HUES64 (cell line): ENCODE measurements around the gene NDUFA13.

Experiments
- H3K27ac ChIP-seq: 2 replicates; pipeline ENCODE4 v1.7.0; 2013; ENCODE audit warnings: low read depth, low read length, inconsistent platforms
- H3K27me3 ChIP-seq: 2 replicates; pipeline ENCODE4 v1.6.1; 2013; ENCODE audit warnings: mild to moderate bottlenecking, low read length; ENCODE audit not compliant: insufficient read depth
- H3K36me3 ChIP-seq: 2 replicates; pipeline ENCODE4 v1.6.1; 2013; ENCODE audit warnings: mild to moderate bottlenecking, low read length; ENCODE audit not compliant: insufficient read depth
- H3K4me1 ChIP-seq: 2 replicates; pipeline ENCODE4 v1.6.1; 2013; ENCODE audit warnings: mild to moderate bottlenecking, low read length, moderate library complexity; ENCODE audit not compliant: insufficient read depth
- H3K4me3 ChIP-seq: 2 replicates; pipeline ENCODE4 v1.5.1; 2013; ENCODE audit warnings: mild to moderate bottlenecking, low read length, moderate library complexity
- H3K9ac ChIP-seq: 2 replicates; pipeline ENCODE4 v1.6.1; 2013; ENCODE audit warnings: mild to moderate bottlenecking, low read depth, low read length
- H3K9me3 ChIP-seq: 2 replicates; pipeline ENCODE4 v1.6.1; 2013; ENCODE audit warnings: low read depth, low read length; ENCODE audit not compliant: insufficient read depth
- WGBS: fragments of 150-250, 120-280 bp; methylation state at CpG from one replicate; pipeline ENCODE4 v1.1.7; 2013; ENCODE audit warnings: missing lambda C conversion rate; 5-methylcytosine and 5-hydroxymethylcytosine counted together

NDUFA13 gene

GRCh38 chr19:19530423-19530804, 14.4 kb downstream of the NDUFA13 start:
- Histone ChIP-seq H3K27ac (no peak overlapping the region; the same call in 1 of the 2 replicates), H3K4me3 (no peak overlapping the region), H3K9me3 (no peaks in the 10 kb centered on the region), H3K27me3 (peaks cover 5% of the 10 kb centered on the region; the same call in 1 of the 2 replicates), H3K9ac (no peak overlapping the region), H3K36me3 (peaks cover 29% of the 10 kb centered on the region), H3K4me1 (no peaks in the 10 kb centered on the region)
- 65% methylated on average over 9 of the region's 9 CpGs for WGBS

GRCh38 chr19:19530889-19531288, 14.9 kb downstream of the NDUFA13 start:
- Histone ChIP-seq H3K9me3 (no peaks in the 10 kb centered on the region), H3K4me3 (no peak overlapping the region), H3K9ac (no peak overlapping the region), H3K4me1 (no peaks in the 10 kb centered on the region), H3K27me3 (peaks cover 5% of the 10 kb centered on the region; the same call in 1 of the 2 replicates), H3K36me3 (peaks cover 28% of the 10 kb centered on the region), H3K27ac (no peak overlapping the region)
- 92% methylated on average over 4 of the region's 4 CpGs for WGBS

- no peak overlapping the region for H3K27ac ChIP-seq
- no peaks in the 10 kb centered on the region for H3K9me3 ChIP-seq
- H3K4me3 ChIP-seq = no peak overlapping the region
- H3K9ac ChIP-seq = no peak overlapping the region
- peaks cover 5% of the 10 kb centered on the region; the same call in 1 of the 2 replicates for H3K27me3 ChIP-seq
- H3K4me1 ChIP-seq = no peaks in the 10 kb centered on the region
- WGBS = 39% methylated on average over 48 of the region's 48 CpGs
- H3K36me3 ChIP-seq = peaks cover 21% of the 10 kb centered on the region
Observed at GRCh38 chr19:19531951-19532805, 16.2 kb downstream of the NDUFA13 start.

GRCh38 chr19:19532806-19533701, 17.0 kb downstream of the NDUFA13 start:
- no peaks in the 10 kb centered on the region for H3K4me1 ChIP-seq
- peaks cover 11% of the 10 kb centered on the region for H3K27me3 ChIP-seq
- H3K4me3 ChIP-seq = no peak overlapping the region
- no peaks in the 10 kb centered on the region for H3K9me3 ChIP-seq
- 66% methylated on average over 14 of the region's 14 CpGs for WGBS
- H3K27ac ChIP-seq = no peak overlapping the region
- peaks cover 12% of the 10 kb centered on the region; the same call in 1 of the 2 replicates for H3K36me3 ChIP-seq
- H3K9ac ChIP-seq = no peak overlapping the region

GRCh38 chr19:19533841-19534240, 17.8 kb downstream of the NDUFA13 start:
- peaks cover 7% of the 10 kb centered on the region; the same call in 1 of the 2 replicates for H3K36me3 ChIP-seq
- WGBS = 86% methylated on average over 6 of the region's 6 CpGs

GRCh38 chr19:19534556-19535265, 18.7 kb downstream of the NDUFA13 start:
- H3K4me1 ChIP-seq = no peaks in the 10 kb centered on the region
- no peaks in the 10 kb centered on the region for H3K9me3 ChIP-seq
- peaks cover 28% of the 10 kb centered on the region for H3K27me3 ChIP-seq
- WGBS = 83% methylated on average over 27 of the region's 27 CpGs
- no peak overlapping the region for H3K9ac ChIP-seq
- H3K4me3 ChIP-seq = no peak overlapping the region
- H3K36me3 ChIP-seq = peaks cover 4% of the 10 kb centered on the region; the same call in 1 of the 2 replicates
- no peak overlapping the region for H3K27ac ChIP-seq

More at GRCh38 chr19:19533841-19534240, 17.8 kb downstream of the NDUFA13 start:
- Histone ChIP-seq H3K27ac (no peak overlapping the region), H3K27me3 (peaks cover 19% of the 10 kb centered on the region), H3K4me1 (no peaks in the 10 kb centered on the region), H3K4me3 (no peak overlapping the region), H3K9me3 (no peaks in the 10 kb centered on the region), H3K9ac (no peak overlapping the region)

GRCh38 chr19:19535311-19536191, 19.5 kb downstream of the NDUFA13 start:
- no peak overlapping the region for H3K27ac ChIP-seq
- H3K36me3 ChIP-seq = peaks cover 4% of the 10 kb centered on the region; the same call in 1 of the 2 replicates
- H3K4me1 ChIP-seq = no peaks in the 10 kb centered on the region; the same call in 1 of the 2 replicates
- peaks cover 34% of the 10 kb centered on the region for H3K27me3 ChIP-seq
- WGBS = 94% methylated on average over 34 of the region's 34 CpGs
- no peaks in the 10 kb centered on the region for H3K9me3 ChIP-seq
- H3K9ac ChIP-seq = no peak overlapping the region
- H3K4me3 ChIP-seq = no peak overlapping the region

GRCh38 chr19:19537075-19538048, 21.3 kb downstream of the NDUFA13 start:
- no peaks in the 10 kb centered on the region for H3K9me3 ChIP-seq
- no peak overlapping the region for H3K9ac ChIP-seq
- H3K36me3 ChIP-seq = no peaks in the 10 kb centered on the region
- H3K4me3 ChIP-seq = peak overlapping the region; percentile 65; the same call in 1 of the 2 replicates
- WGBS = 88% methylated on average over 59 of the region's 59 CpGs
- no peak overlapping the region for H3K27ac ChIP-seq
- H3K27me3 ChIP-seq = peaks cover 39% of the 10 kb centered on the region
- H3K4me1 ChIP-seq = no peaks in the 10 kb centered on the region; the same call in 1 of the 2 replicates

GRCh38 chr19:19538061-19538784, 22.2 kb downstream of the NDUFA13 start, which contains the start of gene CILP2:
Gene CILP2, plus strand, starts transcription at chr19:19538265. Its CDS starts 85 bp downstream, at chr19:19538350.
- H3K27me3 ChIP-seq = peaks cover 39% of the 10 kb centered on the region
- H3K9me3 ChIP-seq = no peaks in the 10 kb centered on the region
- H3K4me1 ChIP-seq = no peaks in the 10 kb centered on the region; the same call in 1 of the 2 replicates
- H3K36me3 ChIP-seq = no peaks in the 10 kb centered on the region
- 4% methylated on average over 56 of the region's 56 CpGs for WGBS
- no peak within 1 kb of the TSS for H3K27ac ChIP-seq
- H3K4me3 ChIP-seq = peak within 1 kb of the TSS; percentile 65
- peak within 1 kb of the TSS; percentile 64 for H3K9ac ChIP-seq
